HG03558 (cell line): ENCODE measurements around the gene SERTM2.
A peak's percentile ranks its signal among the peaks of the same experiment; 100 is the strongest.
"Not testable (repeated sequence)": the region's sequence is repeated elsewhere in the genome, so short reads cannot be mapped to it uniquely, and the experiment has no call there.

Experiments used
- ATAC-seq: cut with Tn5 transposase; IDR thresholded peaks from one replicate; pipeline ENCODE4 v1.9.1; 2021; ENCODE audit warnings: moderate number of reproducible peaks; ENCODE audit not compliant: unreplicated experiment; ENCODE audit errors: extremely low read depth

Gene SERTM2

GRCh38 chrX:111511477-111511876 lies at the start of gene SERTM2:
Gene SERTM2, plus strand, starts transcription at chrX:111511645. Its CDS starts 7,213 bp downstream, at chrX:111518858.
- peak; percentile 88 for ATAC-seq

GRCh38 chrX:111465669-111466068 lies 45.8 kb upstream of the SERTM2 start:
- ATAC-seq = no peak

GRCh38 chrX:111467896-111468295 lies 43.5 kb upstream of the SERTM2 start:
- no peak for ATAC-seq

- ATAC-seq = no peak
These were observed 40.6 kb upstream of the SERTM2 start for GRCh38 chrX:111470681-111471403.

- no peak for ATAC-seq
These were observed 29.5 kb upstream of the SERTM2 start for GRCh38 chrX:111481896-111482295.

GRCh38 chrX:111483135-111483534 lies 28.3 kb upstream of the SERTM2 start:
- ATAC-seq = no peak

GRCh38 chrX:111483881-111484280 lies 27.6 kb upstream of the SERTM2 start:
- ATAC-seq = no peak

GRCh38 chrX:111490688-111491087 lies 20.8 kb upstream of the SERTM2 start:
- no peak for ATAC-seq

GRCh38 chrX:111492085-111492484 lies 19.4 kb upstream of the SERTM2 start:
- no peak for ATAC-seq

GRCh38 chrX:111498538-111499103 lies 12.8 kb upstream of the SERTM2 start:
- no peak for ATAC-seq

GRCh38 chrX:111503485-111503993 lies 7.9 kb upstream of the SERTM2 start:
- no peak for ATAC-seq

GRCh38 chrX:111504941-111505340 lies 6.5 kb upstream of the SERTM2 start:
- ATAC-seq = no peak

GRCh38 chrX:111505783-111506182 lies 5.7 kb upstream of the SERTM2 start:
- ATAC-seq = no peak

GRCh38 chrX:111506826-111507225 lies 4.6 kb upstream of the SERTM2 start:
- no peak for ATAC-seq

- ATAC-seq = no peak
These were observed 3.5 kb upstream of the SERTM2 start for GRCh38 chrX:111507933-111508332.

- no peak for ATAC-seq
These were observed 3.9 kb downstream of the SERTM2 start for GRCh38 chrX:111515298-111515697.

GRCh38 chrX:111518667-111519066 lies 7.2 kb downstream of the SERTM2 start:
- ATAC-seq = no peak

GRCh38 chrX:111519215-111519614 lies 7.8 kb downstream of the SERTM2 start:
- ATAC-seq = no peak

- no peak for ATAC-seq
These were observed 9.1 kb downstream of the SERTM2 start for GRCh38 chrX:111520506-111520905.

GRCh38 chrX:111521169-111521568 lies 9.7 kb downstream of the SERTM2 start:
- ATAC-seq = no peak

GRCh38 chrX:111543212-111543741 lies 31.8 kb downstream of the SERTM2 start:
- no peak for ATAC-seq

GRCh38 chrX:111549235-111549634 lies 37.8 kb downstream of the SERTM2 start:
- not testable (repeated sequence) for ATAC-seq
